ENCODE data around the gene YLPM1.
"Not testable (repeated sequence)": the region's sequence is repeated elsewhere in the genome, so short reads cannot be mapped to it uniquely, and the experiment has no call there.

YLPM1 gene

GRCh38 chr14:74762917-74763802 lies at the start of gene YLPM1:
YLPM1 (plus strand) TSS chr14:74763316; CDS start chr14:74763490, 174 bp downstream.
- peak; percentile 86 for DNase-seq (ENCODE audit: low read depth)

GRCh38 chr14:74713395-74713735 lies 49.8 kb upstream of the YLPM1 start:
- no peak for DNase-seq (ENCODE audit: low read depth)

GRCh38 chr14:74720526-74720925 lies 42.6 kb upstream of the YLPM1 start:
- no peak for DNase-seq (ENCODE audit: low read depth)

DNA sequence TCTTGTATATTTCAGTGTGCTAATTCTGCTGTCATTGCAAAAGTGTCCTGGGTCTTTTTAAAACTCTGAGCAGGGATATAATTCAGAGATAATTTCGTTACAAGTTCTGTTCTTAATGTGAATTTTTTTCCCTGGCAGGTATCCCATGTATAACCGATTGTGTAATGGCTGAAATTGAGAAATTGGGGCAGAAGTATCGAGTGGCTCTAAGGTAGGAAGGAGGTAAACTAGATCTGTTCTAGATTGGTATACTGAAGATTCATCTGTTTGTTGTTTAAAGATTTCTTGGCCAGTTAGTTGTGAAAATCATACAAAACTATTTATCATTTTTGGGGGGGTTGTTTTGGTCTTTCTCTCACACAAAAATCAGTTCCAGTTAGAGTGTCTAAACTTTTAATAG lies 40.0 kb upstream of the YLPM1 start:
- DNase-seq (ENCODE audit: low read depth): no peak

DNA sequence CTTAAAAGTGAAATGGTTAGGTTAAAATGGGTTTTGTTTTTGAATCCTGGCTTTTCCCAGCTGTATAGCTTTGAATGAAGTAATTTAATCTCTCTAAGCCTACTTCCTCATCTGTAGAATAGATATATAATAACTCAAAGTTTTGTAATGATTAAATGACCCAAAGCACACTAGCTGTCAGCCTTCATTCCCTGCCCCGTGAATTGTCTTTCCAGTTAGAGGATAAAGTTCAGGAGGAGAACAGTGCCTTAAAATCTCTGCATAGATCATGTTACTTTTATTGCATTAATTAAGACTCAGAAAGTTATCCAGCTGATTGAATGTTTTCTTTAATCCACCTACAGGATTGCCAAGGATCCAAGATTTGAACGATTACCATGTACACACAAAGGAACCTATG lies 30.7 kb upstream of the YLPM1 start:
- DNase-seq (ENCODE audit: low read depth): no peak

DNA sequence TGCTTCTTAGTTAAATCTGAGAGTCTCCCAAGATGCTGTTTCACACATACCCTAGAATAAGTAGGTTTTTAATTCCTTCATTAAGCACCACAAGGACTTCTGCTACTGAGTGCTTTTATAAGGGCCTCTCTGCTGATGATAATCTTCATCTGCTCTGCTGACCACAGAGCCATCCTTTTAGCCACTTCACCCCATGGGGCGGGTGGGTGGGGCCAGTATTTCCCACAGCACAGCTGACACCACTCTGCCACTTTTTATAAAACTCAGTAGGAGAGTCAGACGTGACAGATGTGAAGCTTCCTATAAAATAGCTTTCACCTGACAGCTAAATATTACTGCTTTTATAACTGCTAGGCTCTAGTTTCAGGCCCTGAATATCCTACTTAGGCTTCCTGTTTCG lies 29.9 kb upstream of the YLPM1 start:
- no peak for DNase-seq (ENCODE audit: low read depth)

GRCh38 chr14:74735125-74735524 lies 28.0 kb upstream of the YLPM1 start:
- no peak for DNase-seq (ENCODE audit: low read depth)

DNA sequence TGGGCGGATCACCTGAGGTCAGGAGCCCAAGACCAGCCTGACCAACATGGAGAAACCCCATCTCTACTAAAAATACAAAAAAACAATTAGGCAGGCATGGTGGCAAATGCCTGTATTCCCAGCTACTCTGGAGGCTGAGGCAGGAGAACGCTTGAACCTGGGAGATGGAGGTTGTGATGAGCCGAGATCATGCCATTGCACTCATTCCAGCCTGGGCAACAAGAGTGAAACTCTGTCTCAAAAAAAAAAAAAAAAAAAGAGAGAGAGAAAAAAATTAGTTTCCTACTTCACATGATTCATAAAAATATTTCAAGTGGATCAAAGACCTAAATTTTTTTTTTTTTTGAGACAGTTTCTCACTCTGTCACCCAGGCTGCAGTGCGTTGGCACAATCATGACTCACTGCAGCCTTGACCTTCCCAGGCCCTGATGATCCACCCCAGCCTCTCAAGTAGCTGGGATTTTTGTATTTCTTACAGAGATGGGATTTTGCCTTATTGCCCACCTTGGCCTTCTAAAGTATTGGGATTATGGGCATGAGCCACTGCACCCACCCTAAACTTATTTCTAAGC lies 25.3 kb upstream of the YLPM1 start:
- DNase-seq (ENCODE audit: low read depth): no peak

- no peak for DNase-seq (ENCODE audit: low read depth)
Observed at GRCh38 chr14:74739293-74740030, 23.7 kb upstream of the YLPM1 start.

- no peak for DNase-seq (ENCODE audit: low read depth)
Observed at GRCh38 chr14:74747237-74747636, 15.9 kb upstream of the YLPM1 start.

DNA sequence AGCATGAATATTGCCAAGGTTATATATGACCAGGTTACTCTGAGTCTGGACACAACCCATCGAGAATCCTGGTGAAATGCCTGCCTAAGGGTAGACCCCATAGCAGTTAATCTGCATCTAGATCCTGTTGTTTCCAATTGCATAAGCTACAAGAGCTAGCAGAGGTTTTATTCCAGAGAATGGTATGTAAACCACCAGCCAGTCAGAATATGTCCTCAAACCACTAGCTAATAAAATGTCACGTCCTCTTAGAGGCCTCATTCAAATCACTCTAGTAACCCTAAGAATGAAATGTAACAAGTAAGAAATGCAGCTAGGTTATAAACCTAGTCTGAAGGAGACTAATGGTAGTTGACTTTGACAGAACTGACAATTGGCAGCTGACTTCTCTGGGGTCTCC lies 9.0 kb upstream of the YLPM1 start:
- DNase-seq (ENCODE audit: low read depth): no peak

DNA sequence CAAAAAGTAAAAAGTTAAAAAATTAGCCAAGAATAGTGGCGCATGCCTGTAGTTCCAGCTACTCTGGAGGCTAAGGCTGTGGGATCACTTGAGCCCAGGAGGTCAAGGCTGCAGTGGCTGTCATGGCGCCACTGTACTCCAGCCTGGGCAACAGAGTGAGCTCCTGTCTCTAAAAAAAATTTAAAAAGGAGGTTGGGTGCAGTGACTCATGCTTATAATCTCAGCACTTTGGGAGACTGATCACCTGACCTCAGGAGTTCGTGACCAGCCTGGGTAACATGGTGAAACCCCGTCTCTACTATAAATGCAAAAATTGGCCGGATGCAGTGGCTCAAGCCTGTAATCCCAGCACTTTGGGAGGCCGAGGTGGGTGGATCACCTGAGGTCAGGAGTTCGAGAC lies 8.2 kb upstream of the YLPM1 start:
- no peak for DNase-seq (ENCODE audit: low read depth)

- DNase-seq (ENCODE audit: low read depth): no peak
Observed at GRCh38 chr14:74756326-74756725, 6.8 kb upstream of the YLPM1 start.

DNA sequence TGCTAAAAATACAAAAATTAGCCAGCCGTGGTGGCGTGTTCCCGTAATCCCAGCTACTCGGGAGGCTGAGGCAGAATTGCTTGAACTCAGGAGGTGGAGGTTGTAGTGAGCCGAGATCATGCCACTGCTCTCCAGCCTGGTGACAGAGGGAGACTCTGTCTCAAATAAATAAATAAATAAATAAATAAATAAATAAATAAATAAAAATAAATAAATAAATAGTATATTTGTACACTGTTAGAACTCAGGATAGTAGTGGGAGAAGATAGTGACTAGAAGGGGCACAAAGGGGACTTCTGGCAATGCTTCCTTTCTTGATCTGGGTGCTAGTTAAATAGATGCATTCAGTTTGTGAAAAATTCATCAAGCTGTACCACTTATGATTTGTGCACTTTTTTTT lies 4.6 kb upstream of the YLPM1 start:
- not testable (repeated sequence) for DNase-seq (ENCODE audit: low read depth)

- no peak for DNase-seq (ENCODE audit: low read depth)
Observed at GRCh38 chr14:74763803-74764531, 851 bp downstream of the YLPM1 start.

DNA sequence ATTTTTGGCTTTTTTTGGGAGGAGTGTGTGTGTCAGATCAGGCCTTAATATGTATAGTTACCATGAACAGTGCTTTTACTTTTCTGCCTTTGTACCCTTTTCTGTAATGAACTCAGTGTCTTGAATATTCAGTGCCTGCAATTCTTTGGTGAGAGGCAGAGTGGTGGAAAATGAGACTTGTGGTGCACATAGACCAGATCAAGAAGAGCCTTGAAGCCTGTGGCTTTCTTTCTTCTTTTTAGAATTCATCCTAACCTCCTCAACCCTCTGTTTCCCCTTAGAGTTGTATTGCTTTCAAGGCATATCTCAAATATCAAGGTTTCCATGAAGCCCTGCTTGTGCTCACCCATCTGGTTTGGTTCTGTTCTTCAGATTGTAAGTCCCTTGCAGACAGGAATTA lies 2.6 kb downstream of the YLPM1 start:
- DNase-seq (ENCODE audit: low read depth): no peak

DNA sequence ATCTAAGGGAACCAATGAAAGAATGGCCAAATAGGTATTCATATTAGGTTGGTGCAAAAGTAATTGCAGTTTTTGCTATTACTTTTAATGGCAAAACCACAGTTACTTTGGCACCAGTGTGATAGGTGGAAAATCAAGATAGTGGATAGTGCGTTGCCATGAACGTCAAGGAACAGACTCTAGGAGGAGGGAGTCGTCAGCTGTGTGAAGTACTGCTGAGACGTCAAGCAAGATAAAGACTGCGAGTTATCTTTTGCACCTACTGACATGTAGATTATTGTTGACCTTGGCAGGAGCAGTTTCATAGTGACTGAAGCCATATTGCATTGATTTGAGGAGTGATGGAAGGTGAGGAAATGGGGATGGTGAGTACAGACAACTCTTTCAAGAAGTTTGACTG lies 8.3 kb downstream of the YLPM1 start:
- no peak for DNase-seq (ENCODE audit: low read depth)

- no peak for DNase-seq (ENCODE audit: low read depth)
Observed at GRCh38 chr14:74784634-74785033, 21.5 kb downstream of the YLPM1 start.

DNA sequence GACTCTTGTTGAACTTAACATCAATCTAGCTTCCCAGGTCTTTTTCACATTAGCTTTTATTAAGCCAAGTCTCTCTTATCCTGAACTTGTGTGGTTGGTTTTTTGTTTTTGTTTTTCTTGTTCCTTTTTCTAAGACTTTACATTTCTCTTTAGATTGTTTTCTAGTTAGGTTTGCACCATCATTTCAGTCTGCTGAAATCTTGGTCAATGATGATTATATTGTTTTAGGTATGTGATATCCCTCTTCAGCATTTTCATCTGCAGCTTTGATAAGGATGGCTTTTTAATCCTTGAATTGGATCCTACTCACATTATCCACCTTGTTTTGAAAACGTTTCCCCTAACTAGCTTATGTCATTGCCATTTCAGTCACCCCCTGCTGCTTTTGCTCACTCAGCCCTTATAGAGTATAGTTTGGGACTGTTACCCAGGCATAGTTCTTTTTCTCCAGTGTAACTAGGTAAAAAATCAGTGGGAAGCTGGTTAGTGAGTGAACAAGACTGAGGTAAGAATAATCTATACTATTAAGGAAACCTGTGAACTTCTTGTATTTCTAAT lies 22.0 kb downstream of the YLPM1 start:
- DNase-seq (ENCODE audit: low read depth): no peak

GRCh38 chr14:74786796-74787315 lies 23.7 kb downstream of the YLPM1 start:
- no peak for DNase-seq (ENCODE audit: low read depth)

GRCh38 chr14:74792249-74793039 lies 29.3 kb downstream of the YLPM1 start:
- no peak for DNase-seq (ENCODE audit: low read depth)

Data from T-helper 22 cell (primary cell).